ENCODE measurements around the gene PEX10. TPM values are rescaled to one million over a fixed set of nuclear protein-coding genes. Genes with fewer than 3 reads are reported as not detected.

PEX10 gene
- total RNA-seq, 1 donor: 34.7 TPM

GRCh38 chr1:2435746-2436355, 23.5 kb upstream of the PEX10 start:
- no peak overlapping the region for H3K4me2 ChIP-seq (ENCODE audit: insufficient read depth, low read length)
- no peaks in the 10 kb centered on the region for H3K36me3 ChIP-seq (ENCODE audit: insufficient read depth, low read length)
- no peaks in the 10 kb centered on the region for H4K20me1 ChIP-seq (ENCODE audit: insufficient read depth, low read length)

GRCh38 chr1:2435091-2435490, 22.7 kb upstream of the PEX10 start:
- Histone ChIP-seq H3K79me2 (ENCODE audit: insufficient read depth, low read length) (no peaks in the 10 kb centered on the region), H3K27me3 (ENCODE audit: insufficient read depth, low read length) (peaks cover 25% of the 10 kb centered on the region), H3K36me3 (ENCODE audit: insufficient read depth, low read length) (no peaks in the 10 kb centered on the region), H3K4me1 (ENCODE audit: insufficient read depth, low read length) (no peaks in the 10 kb centered on the region), H3K9me3 (ENCODE audit: low read depth, low read length) (no peaks in the 10 kb centered on the region), H2AFZ (ENCODE audit: low read length) (no peak overlapping the region), H3K27ac (ENCODE audit: low read depth, low read length) (no peak overlapping the region), H4K20me1 (ENCODE audit: insufficient read depth, low read length) (no peaks in the 10 kb centered on the region), H3K4me3 (ENCODE audit: insufficient read depth, low read length) (no peak overlapping the region), H3K4me2 (ENCODE audit: insufficient read depth, low read length) (no peak overlapping the region)
- TF ChIP-seq CTCF (IDR thresholded peaks at IDR 0.05; ENCODE audit: extremely low read depth, low read depth, low read length): no peak
- DNase-seq (ENCODE audit: insufficient read length, low spot score, missing footprints): no peak

More at GRCh38 chr1:2435746-2436355, 23.5 kb upstream of the PEX10 start:
- Histone ChIP-seq H3K27me3 (ENCODE audit: insufficient read depth, low read length) (peaks cover 25% of the 10 kb centered on the region), H3K4me3 (ENCODE audit: insufficient read depth, low read length) (no peak overlapping the region), H3K9me3 (ENCODE audit: low read depth, low read length) (no peaks in the 10 kb centered on the region), H2AFZ (ENCODE audit: low read length) (no peak overlapping the region), H3K4me1 (ENCODE audit: insufficient read depth, low read length) (no peaks in the 10 kb centered on the region), H3K27ac (ENCODE audit: low read depth, low read length) (no peak overlapping the region), H3K79me2 (ENCODE audit: insufficient read depth, low read length) (no peaks in the 10 kb centered on the region)
- TF ChIP-seq CTCF (IDR thresholded peaks at IDR 0.05; ENCODE audit: extremely low read depth, low read depth, low read length): no peak
- DNase-seq (ENCODE audit: insufficient read length, low spot score, missing footprints): no peak

GRCh38 chr1:2433936-2434655, 21.7 kb upstream of the PEX10 start:
- H3K36me3 ChIP-seq (ENCODE audit: insufficient read depth, low read length): no peaks in the 10 kb centered on the region
- H3K4me2 ChIP-seq (ENCODE audit: insufficient read depth, low read length): no peak overlapping the region
- no peaks in the 10 kb centered on the region for H3K9me3 ChIP-seq (ENCODE audit: low read depth, low read length)
- H2AFZ ChIP-seq (ENCODE audit: low read length): no peak overlapping the region
- no peaks in the 10 kb centered on the region for H4K20me1 ChIP-seq (ENCODE audit: insufficient read depth, low read length)
- H3K27ac ChIP-seq (ENCODE audit: low read depth, low read length): no peak overlapping the region
- no peak for DNase-seq (ENCODE audit: insufficient read length, low spot score, missing footprints)
- no peaks in the 10 kb centered on the region for H3K4me1 ChIP-seq (ENCODE audit: insufficient read depth, low read length)
- H3K4me3 ChIP-seq (ENCODE audit: insufficient read depth, low read length): no peak overlapping the region
- no peak for TF ChIP-seq CTCF (IDR thresholded peaks at IDR 0.05; ENCODE audit: extremely low read depth, low read depth, low read length)
- H3K27me3 ChIP-seq (ENCODE audit: insufficient read depth, low read length): peaks cover 25% of the 10 kb centered on the region
- no peaks in the 10 kb centered on the region for H3K79me2 ChIP-seq (ENCODE audit: insufficient read depth, low read length)

- no peaks in the 10 kb centered on the region for H3K79me2 ChIP-seq (ENCODE audit: insufficient read depth, low read length)
- no peak overlapping the region for H3K4me3 ChIP-seq (ENCODE audit: insufficient read depth, low read length)
Measured at GRCh38 chr1:2433196-2433595, 20.8 kb upstream of the PEX10 start.

More at GRCh38 chr1:2433196-2433595, 20.8 kb upstream of the PEX10 start:
- Histone ChIP-seq H3K27ac (ENCODE audit: low read depth, low read length) (no peak overlapping the region), H3K9me3 (ENCODE audit: low read depth, low read length) (no peaks in the 10 kb centered on the region), H3K36me3 (ENCODE audit: insufficient read depth, low read length) (no peaks in the 10 kb centered on the region), H3K27me3 (ENCODE audit: insufficient read depth, low read length) (peaks cover 25% of the 10 kb centered on the region), H2AFZ (ENCODE audit: low read length) (no peak overlapping the region), H4K20me1 (ENCODE audit: insufficient read depth, low read length) (no peaks in the 10 kb centered on the region), H3K4me2 (ENCODE audit: insufficient read depth, low read length) (no peak overlapping the region), H3K4me1 (ENCODE audit: insufficient read depth, low read length) (no peaks in the 10 kb centered on the region)
- TF ChIP-seq CTCF (IDR thresholded peaks at IDR 0.05; ENCODE audit: extremely low read depth, low read depth, low read length): no peak
- no peak for DNase-seq (ENCODE audit: insufficient read length, low spot score, missing footprints)
